Thyroid gland (tissue), 4 donors: ENCODE results near the gene FKBP5. TPM values are rescaled to one million over a fixed set of nuclear protein-coding genes. Genes with fewer than 3 reads are reported as not detected.

Source experiments
- DNase-seq, 2 donors: peaks; one replicate each; pipeline ENCODE4 v3.0.0-alpha.2; 2019
- H3K27ac ChIP-seq, 3 donors: fragments of 200-600 bp; sonication (generic); 1 replicate in 2 of 3; 2 replicates in 1 of 3; pipeline ENCODE4 v1.5.1; 2016 to 2019; ENCODE audit warnings: mild to moderate bottlenecking in 1 of 3, moderate library complexity in 1 of 3
- H3K27me3 ChIP-seq: fragments of 200-600 bp; sonication (generic); one replicate; pipeline ENCODE4 v1.5.1; 2019
- H3K36me3 ChIP-seq, 2 donors: fragments of 200-600 bp; sonication (generic); one replicate each; pipeline ENCODE4 v1.5.1; 2016 to 2019
- H3K4me1 ChIP-seq, 2 donors: fragments of 200-600 bp; sonication (generic); one replicate each; pipeline ENCODE4 v1.5.1; 2017 to 2019
- H3K4me3 ChIP-seq, 3 donors: fragments of 200-600 bp; sonication (generic); replicated peaks in 1 of 3; 1 replicate in 2 of 3; 2 replicates in 1 of 3; pipeline ENCODE4 v1.5.1; 2016; ENCODE audit warnings: mild to moderate bottlenecking in 1 of 3
- H3K9me3 ChIP-seq: fragments of 200-600 bp; sonication (generic); one replicate; pipeline ENCODE4 v1.5.1; 2017
- CTCF ChIP-seq, 6 experiments: fragments of 200-600 bp in 3 of 6; fragments of 450-650 bp in 3 of 6; sonication (generic) in 3 of 6; IDR thresholded peaks; one replicate each; pipeline ENCODE4 v1.5.1; 2016 to 2019; ENCODE audit warnings: antibody characterized with exemption in 6 of 6, mild to moderate bottlenecking in 2 of 6, inconsistent platforms in 1 of 6, moderate library complexity in 1 of 6
- POLR2A ChIP-seq, 2 donors: fragments of 450-650 bp; IDR thresholded peaks; one replicate each; pipeline ENCODE4 v1.6.1; 2017; ENCODE audit warnings: antibody characterized with exemption in 2 of 2, mild to moderate bottlenecking in 2 of 2, moderate library complexity in 1 of 2
- WGBS, 2 donors: methylation state at CpG; one replicate each; pipeline ENCODE4 v1.1.5; 2017; 5-methylcytosine and 5-hydroxymethylcytosine counted together
- intact Hi-C: fragments of 100-400 bp; cut with DNase I; formaldehyde crosslinking; loops from one replicate; pipeline ENCODE4 v1.15.1; 2023
- total RNA-seq, 4 donors: library from RNA; depleted of rRNA; stranded (reverse); fragments of >200 nt; gene quantifications; one replicate each; pipeline ENCODE4 v1.2.3, GENCODE V29; 2016

FKBP5 gene
- total RNA-seq, 4 donors from 2014 or later, result 239 to 600 (median 253) TPM

GRCh38 chr6:35648203-35648602 lies 40.5 kb downstream of the FKBP5 start:
- Histone ChIP-seq H3K4me1 (peaks cover 18 to 33% of the 10 kb centered on the region in 2 donors), H3K27ac (no peak overlapping the region), H3K36me3 (peaks cover 0 to 10% of the 10 kb centered on the region in 2 donors), H3K9me3 (no peaks in the 10 kb centered on the region), H3K27me3 (no peaks in the 10 kb centered on the region), H3K4me3 (no peak overlapping the region)
- peak in 1 of 2 donors; percentile 39 for DNase-seq
- no peak for TF ChIP-seq CTCF (IDR thresholded peaks at IDR 0.05)
- TF ChIP-seq POLR2A (IDR thresholded peaks at IDR 0.05), result no peak
- intact Hi-C loops, result no loop called here
- WGBS, 2 donors, result 72 to 85% methylated on average over 2 of the region's 2 CpGs

GRCh38 chr6:35647400-35647799 lies 41.3 kb downstream of the FKBP5 start:
- 88 to 93% methylated on average over 1 of the region's 1 CpG for WGBS, 2 donors
- H3K4me3 ChIP-seq, result no peak overlapping the region
- H3K9me3 ChIP-seq, result no peaks in the 10 kb centered on the region
- peaks cover 2 to 10% of the 10 kb centered on the region in 2 donors for H3K36me3 ChIP-seq
- TF ChIP-seq CTCF (IDR thresholded peaks at IDR 0.05) (no peak), POLR2A (IDR thresholded peaks at IDR 0.05) (no peak)
- no peaks in the 10 kb centered on the region for H3K27me3 ChIP-seq
- peaks cover 18 to 39% of the 10 kb centered on the region in 2 donors for H3K4me1 ChIP-seq
- H3K27ac ChIP-seq, result peak overlapping the region; percentile 3 to 43 (median 5)
- intact Hi-C loops, result no loop called here
- DNase-seq, result no peak

- H3K36me3 ChIP-seq, result peaks cover 44 to 52% of the 10 kb centered on the region in 2 donors
- no peak overlapping the region for H3K27ac ChIP-seq
- intact Hi-C loops, result no loop called here
- no peak overlapping the region for H3K4me3 ChIP-seq
- peaks cover 17 to 37% of the 10 kb centered on the region in 2 donors for H3K4me1 ChIP-seq
- no peaks in the 10 kb centered on the region for H3K9me3 ChIP-seq
- no peak for TF ChIP-seq CTCF (IDR thresholded peaks at IDR 0.05)
- no peak for TF ChIP-seq POLR2A (IDR thresholded peaks at IDR 0.05)
- no peaks in the 10 kb centered on the region for H3K27me3 ChIP-seq
- no peak for DNase-seq
These were observed 45.6 kb downstream of the FKBP5 start for GRCh38 chr6:35643162-35643535.

- Histone ChIP-seq H3K4me3 (no peak overlapping the region), H3K36me3 (peaks cover 49 to 57% of the 10 kb centered on the region in 2 donors), H3K9me3 (no peaks in the 10 kb centered on the region), H3K4me1 (peaks cover 11 to 32% of the 10 kb centered on the region in 2 donors), H3K27me3 (no peaks in the 10 kb centered on the region), H3K27ac (no peak overlapping the region)
- DNase-seq, result no peak
- TF ChIP-seq POLR2A (IDR thresholded peaks at IDR 0.05) (no peak), CTCF (IDR thresholded peaks at IDR 0.05) (no peak)
- intact Hi-C loops, result no loop called here
- 97% methylated on average over 1 of the region's 1 CpG for WGBS, 2 donors
These were observed 46.1 kb downstream of the FKBP5 start for GRCh38 chr6:35642471-35643161.

GRCh38 chr6:35640017-35640664 lies 48.6 kb downstream of the FKBP5 start:
- Histone ChIP-seq H3K36me3 (peaks cover 65 to 68% of the 10 kb centered on the region in 2 donors), H3K4me3 (no peak overlapping the region), H3K9me3 (no peaks in the 10 kb centered on the region), H3K4me1 (peaks cover 0 to 14% of the 10 kb centered on the region in 2 donors), H3K27me3 (no peaks in the 10 kb centered on the region), H3K27ac (no peak overlapping the region)
- WGBS, 2 donors, result 94 to 96% methylated on average over 6 of the region's 6 CpGs
- DNase-seq, result no peak
- intact Hi-C loops, result no loop called here
- TF ChIP-seq CTCF (IDR thresholded peaks at IDR 0.05) (no peak), POLR2A (IDR thresholded peaks at IDR 0.05) (no peak)
